ENCODE results near the gene EMX1. TPM values are rescaled to one million over a fixed set of nuclear protein-coding genes. Genes with fewer than 3 reads are reported as not detected.

The EMX1 gene
- total and polyA plus RNA-seq, 8 donors, result 0.08 to 0.38 (median 0.18) TPM; not detected in 3

DNA sequence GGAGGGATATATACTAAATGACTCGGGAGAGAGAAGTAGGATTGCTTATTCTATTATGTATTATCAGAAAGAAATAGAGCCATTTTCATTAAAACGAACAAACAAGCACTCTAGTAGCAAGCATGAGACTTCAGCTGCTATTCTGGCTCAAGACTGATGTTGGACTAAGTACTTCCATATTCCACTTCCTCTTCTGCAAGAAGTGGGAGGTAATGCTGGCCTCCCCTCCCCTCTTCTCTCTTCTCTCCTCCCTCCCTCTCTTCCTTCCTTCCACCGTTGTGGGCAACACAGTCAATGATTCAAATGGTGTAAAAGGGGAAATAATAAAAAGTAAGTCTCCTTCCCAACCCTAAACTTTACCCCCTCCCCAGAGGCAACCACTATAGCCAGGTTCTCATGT is 62.6 kb downstream of the EMX1 start:
- intact Hi-C loops (cut with DNase I), result no loop called here
- H3K36me3 ChIP-seq, result peaks cover 0 to 21% of the 10 kb centered on the region in 2 donors
- TF ChIP-seq, protein P1, sequence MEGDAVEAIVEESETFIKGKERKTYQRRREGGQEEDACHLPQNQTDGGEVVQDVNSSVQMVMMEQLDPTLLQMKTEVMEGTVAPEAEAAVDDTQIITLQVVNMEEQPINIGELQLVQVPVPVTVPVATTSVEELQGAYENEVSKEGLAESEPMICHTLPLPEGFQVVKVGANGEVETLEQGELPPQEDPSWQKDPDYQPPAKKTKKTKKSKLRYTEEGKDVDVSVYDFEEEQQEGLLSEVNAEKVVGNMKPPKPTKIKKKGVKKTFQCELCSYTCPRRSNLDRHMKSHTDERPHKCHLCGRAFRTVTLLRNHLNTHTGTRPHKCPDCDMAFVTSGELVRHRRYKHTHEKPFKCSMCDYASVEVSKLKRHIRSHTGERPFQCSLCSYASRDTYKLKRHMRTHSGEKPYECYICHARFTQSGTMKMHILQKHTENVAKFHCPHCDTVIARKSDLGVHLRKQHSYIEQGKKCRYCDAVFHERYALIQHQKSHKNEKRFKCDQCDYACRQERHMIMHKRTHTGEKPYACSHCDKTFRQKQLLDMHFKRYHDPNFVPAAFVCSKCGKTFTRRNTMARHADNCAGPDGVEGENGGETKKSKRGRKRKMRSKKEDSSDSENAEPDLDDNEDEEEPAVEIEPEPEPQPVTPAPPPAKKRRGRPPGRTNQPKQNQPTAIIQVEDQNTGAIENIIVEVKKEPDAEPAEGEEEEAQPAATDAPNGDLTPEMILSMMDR (IDR thresholded peaks at IDR 0.05), result no peak
- no peaks in the 10 kb centered on the region for H3K9me3 ChIP-seq
- ATAC-seq (peak; percentile 80), DNase-seq (no peak)
- no peak overlapping the region for H3K4me3 ChIP-seq
- peaks cover 0 to 15% of the 10 kb centered on the region in 2 donors for H3K4me1 ChIP-seq
- H3K27me3 ChIP-seq, result no peaks in the 10 kb centered on the region
- H3K27ac ChIP-seq, result peak overlapping the region in 1 of 2 donors; percentile 26

DNA sequence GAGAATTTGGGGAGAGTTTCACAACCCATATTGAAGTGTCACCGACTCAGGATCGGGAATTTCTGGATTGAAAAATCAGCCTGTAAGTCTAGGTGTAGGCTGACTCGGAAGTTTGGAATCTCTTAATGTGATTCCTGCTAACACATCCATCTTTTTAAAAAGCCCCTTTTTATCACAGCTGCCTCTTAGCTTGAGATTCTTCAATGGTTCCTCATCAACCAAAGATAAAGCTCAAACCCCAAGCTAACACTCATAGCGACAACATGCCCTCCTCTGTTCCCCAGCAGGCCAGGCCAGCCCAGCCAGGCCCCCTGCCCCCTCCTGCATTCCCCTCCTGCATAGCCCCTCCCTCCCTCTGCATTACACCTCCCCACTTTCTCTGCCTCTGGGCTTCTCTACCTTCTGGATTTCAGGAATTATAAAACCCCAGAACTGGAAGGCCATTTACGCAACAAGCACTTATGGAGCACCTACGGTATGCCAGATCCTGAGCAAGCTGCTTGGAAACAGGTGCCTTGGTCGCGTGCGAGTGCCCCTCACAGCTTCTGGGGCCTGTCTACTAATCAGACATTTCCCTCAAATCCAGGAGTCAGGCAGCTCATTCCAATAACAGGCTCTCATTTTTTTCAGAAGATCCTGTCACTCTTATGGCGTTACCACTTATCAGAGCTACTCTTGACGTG is 63.4 kb downstream of the EMX1 start:
- H3K27ac ChIP-seq, result peak overlapping the region in 1 of 2 donors; percentile 26
- TF ChIP-seq, protein P1 (IDR thresholded peaks at IDR 0.05), result no peak
- DNase-seq (no peak), ATAC-seq (no peak)
- H3K4me3 ChIP-seq, result no peak overlapping the region
- peaks cover 0 to 15% of the 10 kb centered on the region in 2 donors for H3K4me1 ChIP-seq
- H3K36me3 ChIP-seq, result peaks cover 0 to 26% of the 10 kb centered on the region in 2 donors
- H3K9me3 ChIP-seq, result no peaks in the 10 kb centered on the region
- intact Hi-C loops (cut with DNase I), result no loop called here
- no peaks in the 10 kb centered on the region for H3K27me3 ChIP-seq

- Histone ChIP-seq H3K27ac (no peak overlapping the region), H3K9me3 (no peaks in the 10 kb centered on the region), H3K36me3 (peaks cover 0 to 34% of the 10 kb centered on the region in 2 donors), H3K4me1 (peaks cover 0 to 15% of the 10 kb centered on the region in 2 donors), H3K27me3 (no peaks in the 10 kb centered on the region), H3K4me3 (no peak overlapping the region)
- no peak for ATAC-seq
- intact Hi-C loops (cut with DNase I), result no loop called here
- TF ChIP-seq, protein P1 (IDR thresholded peaks at IDR 0.05), result no peak
- DNase-seq, result no peak
Measured at GRCh38 chr2:72981536-72981935, 64.2 kb downstream of the EMX1 start.

DNA sequence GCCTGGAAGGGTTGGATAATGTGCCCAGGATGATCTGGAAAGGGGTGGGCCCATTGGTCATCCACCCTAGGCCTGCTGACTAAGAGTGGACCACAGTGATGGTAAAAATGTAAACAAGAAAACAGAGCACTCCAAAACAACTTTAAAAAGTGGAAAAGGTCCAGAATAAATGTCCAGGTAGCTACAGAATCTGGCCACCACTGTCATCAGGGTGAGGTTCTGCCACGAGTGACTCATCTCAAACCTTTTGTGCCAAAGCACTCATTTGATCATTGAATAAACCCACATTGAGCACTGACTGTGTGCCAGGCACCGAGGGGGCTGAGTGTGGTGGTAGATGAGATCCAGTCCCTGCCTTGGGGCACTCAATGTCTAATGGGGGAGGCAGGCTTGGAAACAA is 64.9 kb downstream of the EMX1 start:
- Histone ChIP-seq H3K4me1 (peaks cover 0 to 15% of the 10 kb centered on the region in 2 donors), H3K27ac (no peak overlapping the region), H3K9me3 (no peaks in the 10 kb centered on the region), H3K36me3 (peaks cover 0 to 41% of the 10 kb centered on the region in 2 donors), H3K4me3 (no peak overlapping the region), H3K27me3 (no peaks in the 10 kb centered on the region)
- DNase-seq, result no peak
- TF ChIP-seq, protein P1 (IDR thresholded peaks at IDR 0.05), result no peak
- no peak for ATAC-seq
- intact Hi-C loops (cut with DNase I), result no loop called here

DNA sequence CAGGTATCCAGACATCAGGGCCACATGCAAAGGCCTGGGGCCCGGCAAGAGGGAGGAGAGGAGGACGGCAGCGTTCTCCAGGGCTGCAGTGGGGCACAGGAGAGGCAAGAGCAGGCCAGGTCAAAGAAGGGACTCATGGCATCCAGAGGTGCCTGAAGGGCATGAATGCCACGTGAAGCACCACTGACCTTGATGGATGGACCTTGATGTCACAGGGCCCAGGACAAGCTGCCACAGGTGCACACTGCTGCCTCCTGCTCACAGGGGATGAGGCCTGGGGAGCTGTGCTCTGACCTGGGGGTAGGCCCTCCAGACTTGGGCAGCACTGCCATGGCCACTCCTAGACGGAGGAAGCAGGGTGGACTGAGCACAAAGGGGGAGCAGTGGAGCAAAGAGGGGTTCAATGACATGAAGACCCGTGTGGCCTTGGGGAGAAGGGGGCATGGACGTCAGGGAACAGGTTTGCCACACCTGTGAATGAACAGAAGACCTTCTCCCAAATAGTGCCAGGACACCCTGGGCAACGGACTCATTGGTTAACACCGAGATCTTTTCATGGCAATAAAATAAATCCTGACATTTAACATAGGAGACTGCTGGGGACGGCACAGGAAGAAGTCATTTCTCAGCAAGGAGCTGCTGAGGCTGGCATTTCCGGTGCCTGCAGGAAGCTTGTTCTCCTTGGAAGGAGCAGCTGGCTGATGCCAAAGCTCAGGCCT is 65.6 kb downstream of the EMX1 start:
- H3K27me3 ChIP-seq, result no peaks in the 10 kb centered on the region
- no peak overlapping the region for H3K27ac ChIP-seq
- TF ChIP-seq, protein P1 (IDR thresholded peaks at IDR 0.05), result no peak
- no peak for DNase-seq
- no peak overlapping the region for H3K4me3 ChIP-seq
- H3K4me1 ChIP-seq, result peaks cover 0 to 15% of the 10 kb centered on the region in 2 donors
- intact Hi-C loops (cut with DNase I), result no loop called here
- no peaks in the 10 kb centered on the region for H3K9me3 ChIP-seq
- ATAC-seq, result no peak
- peaks cover 0 to 48% of the 10 kb centered on the region in 2 donors for H3K36me3 ChIP-seq

Data from left lung (tissue), 10 donors.